ENCODE data around the gene CDH4. TPM values are rescaled to one million over a fixed set of nuclear protein-coding genes. Genes with fewer than 3 reads are reported as not detected.

CDH4 gene
- total and polyA plus RNA-seq, 2 of the 13 experiments (the other 11 are each of a cell fraction or from before 2014, with no cell fraction given), result not detected

DNA sequence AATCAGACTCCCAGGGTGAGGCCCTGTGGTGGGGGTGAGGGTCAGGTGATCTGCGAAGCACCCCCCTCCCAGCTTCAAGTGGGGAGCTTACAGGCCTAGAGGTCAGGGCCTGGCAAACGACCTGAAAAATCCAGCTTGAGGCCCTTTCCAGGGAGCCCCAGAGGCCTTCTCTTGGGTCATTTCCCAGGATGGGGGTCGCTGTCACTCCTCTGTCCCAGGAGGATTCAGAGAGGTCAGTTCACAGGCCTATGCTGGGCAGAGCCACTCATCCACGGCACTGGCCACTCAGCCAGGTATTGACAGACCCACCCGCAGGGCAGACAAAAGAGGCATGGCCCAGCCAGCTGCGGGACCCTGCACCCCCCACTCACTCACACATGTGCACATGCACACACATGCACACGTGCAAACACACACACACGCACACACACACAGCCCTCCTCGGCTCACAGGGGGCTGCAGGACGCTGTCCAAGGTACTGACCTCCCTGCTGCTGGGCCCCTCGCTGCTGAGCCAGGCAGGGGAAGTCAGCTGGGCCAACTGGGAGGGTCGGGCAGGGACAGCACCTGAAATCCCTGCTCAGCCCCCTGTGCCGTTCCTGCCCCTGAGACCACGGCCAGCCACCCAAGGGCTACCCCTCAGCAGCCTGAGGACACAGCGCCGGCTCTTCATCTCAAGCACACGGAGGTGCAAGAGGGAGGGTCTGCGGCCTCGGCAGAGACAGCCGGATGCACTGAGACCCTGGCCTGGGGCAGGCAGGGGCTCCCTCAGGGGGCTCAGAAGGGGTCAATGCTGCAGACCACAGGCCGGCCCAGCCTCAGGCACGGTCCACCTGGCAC lies 699.9 kb downstream of the CDH4 start (continued):
- TF ChIP-seq, protein P1, sequence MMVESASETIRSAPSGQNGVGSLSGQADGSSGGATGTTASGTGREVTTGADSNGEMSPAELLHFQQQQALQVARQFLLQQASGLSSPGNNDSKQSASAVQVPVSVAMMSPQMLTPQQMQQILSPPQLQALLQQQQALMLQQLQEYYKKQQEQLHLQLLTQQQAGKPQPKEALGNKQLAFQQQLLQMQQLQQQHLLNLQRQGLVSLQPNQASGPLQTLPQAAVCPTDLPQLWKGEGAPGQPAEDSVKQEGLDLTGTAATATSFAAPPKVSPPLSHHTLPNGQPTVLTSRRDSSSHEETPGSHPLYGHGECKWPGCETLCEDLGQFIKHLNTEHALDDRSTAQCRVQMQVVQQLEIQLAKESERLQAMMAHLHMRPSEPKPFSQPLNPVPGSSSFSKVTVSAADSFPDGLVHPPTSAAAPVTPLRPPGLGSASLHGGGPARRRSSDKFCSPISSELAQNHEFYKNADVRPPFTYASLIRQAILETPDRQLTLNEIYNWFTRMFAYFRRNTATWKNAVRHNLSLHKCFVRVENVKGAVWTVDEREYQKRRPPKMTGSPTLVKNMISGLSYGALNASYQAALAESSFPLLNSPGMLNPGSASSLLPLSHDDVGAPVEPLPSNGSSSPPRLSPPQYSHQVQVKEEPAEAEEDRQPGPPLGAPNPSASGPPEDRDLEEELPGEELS (CRISPR knock-in tag; IDR thresholded peaks at IDR 0.05), result peak; percentile 58
- TF ChIP-seq MXI1 (IDR thresholded peaks at IDR 0.05; ENCODE audit: borderline replicate concordance, low read depth, low read length), result peak; percentile 71; the same call in 1 of the 3 replicates
- TF ChIP-seq, protein P2, sequence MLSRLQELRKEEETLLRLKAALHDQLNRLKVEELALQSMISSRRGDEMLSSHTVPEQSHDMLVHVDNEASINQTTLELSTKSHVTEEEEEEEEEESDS (CRISPR knock-in tag; IDR thresholded peaks at IDR 0.05; ENCODE audit: borderline replicate concordance), result peak; percentile 95; the same call in 1 of the 2 replicates
- TF ChIP-seq ZBTB38 (CRISPR knock-in tag; IDR thresholded peaks at IDR 0.05), result peak; percentile 93
- TF ChIP-seq WIZ (CRISPR knock-in tag; IDR thresholded peaks at IDR 0.05), result peak; percentile 99
- TF ChIP-seq, protein P3, sequence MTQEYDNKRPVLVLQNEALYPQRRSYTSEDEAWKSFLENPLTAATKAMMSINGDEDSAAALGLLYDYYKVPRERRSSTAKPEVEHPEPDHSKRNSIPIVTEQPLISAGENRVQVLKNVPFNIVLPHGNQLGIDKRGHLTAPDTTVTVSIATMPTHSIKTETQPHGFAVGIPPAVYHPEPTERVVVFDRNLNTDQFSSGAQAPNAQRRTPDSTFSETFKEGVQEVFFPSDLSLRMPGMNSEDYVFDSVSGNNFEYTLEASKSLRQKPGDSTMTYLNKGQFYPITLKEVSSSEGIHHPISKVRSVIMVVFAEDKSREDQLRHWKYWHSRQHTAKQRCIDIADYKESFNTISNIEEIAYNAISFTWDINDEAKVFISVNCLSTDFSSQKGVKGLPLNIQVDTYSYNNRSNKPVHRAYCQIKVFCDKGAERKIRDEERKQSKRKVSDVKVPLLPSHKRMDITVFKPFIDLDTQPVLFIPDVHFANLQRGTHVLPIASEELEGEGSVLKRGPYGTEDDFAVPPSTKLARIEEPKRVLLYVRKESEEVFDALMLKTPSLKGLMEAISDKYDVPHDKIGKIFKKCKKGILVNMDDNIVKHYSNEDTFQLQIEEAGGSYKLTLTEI (CRISPR knock-in tag; conservative IDR thresholded peaks at IDR 0.05), result no peak
- TF ChIP-seq NFRKB (IDR thresholded peaks at IDR 0.05), result no peak
- no peak for TF ChIP-seq GFI1 (CRISPR knock-in tag; IDR thresholded peaks at IDR 0.05; ENCODE audit: borderline replicate concordance)
- peak in 1 of 2 experiments; percentile 46; a peak in 1 of 4 replicates for TF ChIP-seq NR2F1 (CRISPR knock-in tag; IDR thresholded peaks at IDR 0.05)
- TF ChIP-seq POLR2AphosphoS2 (IDR thresholded peaks at IDR 0.05; ENCODE audit: low read depth, low read length), result no peak
- TF ChIP-seq ISX (CRISPR knock-in tag; conservative IDR thresholded peaks at IDR 0.05), result peak; percentile 98; the same call in 1 of the 2 replicates
- TF ChIP-seq, protein P4, sequence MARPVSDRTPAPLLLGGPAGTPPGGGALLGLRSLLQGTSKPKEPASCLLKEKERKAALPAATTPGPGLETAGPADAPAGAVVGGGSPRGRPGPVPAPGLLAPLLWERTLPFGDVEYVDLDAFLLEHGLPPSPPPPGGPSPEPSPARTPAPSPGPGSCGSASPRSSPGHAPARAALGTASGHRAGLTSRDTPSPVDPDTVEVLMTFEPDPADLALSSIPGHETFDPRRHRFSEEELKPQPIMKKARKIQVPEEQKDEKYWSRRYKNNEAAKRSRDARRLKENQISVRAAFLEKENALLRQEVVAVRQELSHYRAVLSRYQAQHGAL (CRISPR knock-in tag; IDR thresholded peaks at IDR 0.05; ENCODE audit: not compliant biosample characterization), result peak; percentile 95
- TF ChIP-seq, protein P5, sequence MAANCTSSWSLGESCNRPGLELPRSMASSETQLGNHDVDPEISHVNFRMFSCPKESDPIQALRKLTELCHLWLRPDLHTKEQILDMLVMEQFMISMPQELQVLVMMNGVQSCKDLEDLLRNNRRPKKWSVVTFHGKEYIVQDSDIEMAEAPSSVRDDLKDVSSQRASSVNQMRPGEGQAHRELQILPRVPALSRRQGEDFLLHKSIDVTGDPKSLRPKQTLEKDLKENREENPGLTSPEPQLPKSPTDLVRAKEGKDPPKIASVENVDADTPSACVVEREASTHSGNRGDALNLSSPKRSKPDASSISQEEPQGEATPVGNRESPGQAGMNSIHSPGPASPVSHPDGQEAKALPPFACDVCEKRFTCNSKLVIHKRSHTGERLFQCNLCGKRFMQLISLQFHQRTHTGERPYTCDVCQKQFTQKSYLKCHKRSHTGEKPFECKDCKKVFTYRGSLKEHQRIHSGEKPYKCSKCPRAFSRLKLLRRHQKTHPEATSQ (CRISPR knock-in tag; IDR thresholded peaks at IDR 0.05; ENCODE audit: borderline replicate concordance), result 0 out of 2 replicates have a peak, but pooled peaks have one; percentile 71
- TF ChIP-seq ZNF891 (CRISPR knock-in tag; IDR thresholded peaks at IDR 0.05), result peak; percentile 96
- TF ChIP-seq TBP (CRISPR knock-in tag; IDR thresholded peaks at IDR 0.05), result no peak
- TF ChIP-seq SALL2 (CRISPR knock-in tag; IDR thresholded peaks at IDR 0.05), result peak; percentile 78; the same call in 1 of the 2 replicates
- TF ChIP-seq, protein P6, sequence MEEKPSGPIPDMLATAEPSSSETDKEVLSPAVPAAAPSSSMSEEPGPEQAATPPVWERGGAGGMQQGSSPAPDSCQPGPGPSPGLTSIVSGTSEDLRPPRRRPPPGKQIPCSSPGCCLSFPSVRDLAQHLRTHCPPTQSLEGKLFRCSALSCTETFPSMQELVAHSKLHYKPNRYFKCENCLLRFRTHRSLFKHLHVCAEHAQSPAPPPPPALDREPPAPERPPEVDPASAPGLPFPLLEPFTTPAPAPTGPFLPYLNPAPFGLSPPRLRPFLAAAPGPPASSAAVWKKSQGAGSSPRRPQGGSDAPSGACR (CRISPR knock-in tag; IDR thresholded peaks at IDR 0.05), result peak; percentile 92
- TF ChIP-seq BRCA1 (CRISPR knock-in tag; IDR thresholded peaks at IDR 0.05), result peak; percentile 99
- TF ChIP-seq ZNF17 (CRISPR knock-in tag; IDR thresholded peaks at IDR 0.05), result no peak
- no peak for TF ChIP-seq ZNF10 (CRISPR knock-in tag; IDR thresholded peaks at IDR 0.05; ENCODE audit: borderline replicate concordance, low read depth)

All from HepG2 (cell line).